K562 (cell line): ENCODE data around the gene NRP2. TPM values are rescaled to one million over a fixed set of nuclear protein-coding genes. Genes with fewer than 3 reads are reported as not detected.

Source experiments
- ATAC-seq: fragments of 200-7000 bp; cut with Tn5 transposase; 3 replicates; pipeline ENCODE4 v1.9.1; 2020; ENCODE audit warnings: moderate library complexity
- BruUV-seq: library from RNA; stranded (reverse); fragments of 400-500 nt; replicated peaks from 2 replicates; lab custom pipeline; 2021; lab: Mats Ljungman, UMichigan
- CTCF ChIA-PET: fragments of 300-600 bp; formaldehyde crosslinking; extraction: SDS; loops from one replicate; lab custom pipeline; 2021; ENCODE audit warnings: low intra/inter-chr PET ratio; lab: Yijun Ruan, JAX
- POLR2A ChIA-PET: fragments of 300-600, 350-650 bp; sonication (Branson Sonifier 250); formaldehyde crosslinking; extraction: SDS; loops from one replicate; lab custom pipeline; 2021; ENCODE audit warnings: antibody characterized with exemption, inconsistent platforms; lab: Yijun Ruan, JAX
- DNase-seq, 4 experiments: peaks; one replicate each; pipeline versions ENCODE4 v3.0.0 to v3.0.0-alpha.2; 2011 to 2018; ENCODE audit warnings: low spot score in 3 of 4, mixed read lengths in 3 of 4; ENCODE audit errors: extremely low read depth in 1 of 4
- FAIRE-seq: peaks from 2 replicates; lab custom pipeline; 2011; peaks lifted over from hg19 to GRCh38; lab: Jason Lieb, UNC
- H2AFZ ChIP-seq: 2 replicates; pipeline ENCODE4 v1.6.0; 2011; ENCODE audit warnings: low read depth, low read length, control low read depth, inconsistent platforms
- H3K27ac ChIP-seq: fragments of 200-600 bp; 3 replicates; pipeline ENCODE4 v1.8.0; 2011; ENCODE audit warnings: low read depth, mild to moderate bottlenecking, control low read depth, inconsistent platforms, low read length, moderate library complexity, mixed read lengths; ENCODE audit errors: extremely low read depth
- H3K27me3 ChIP-seq, 2 experiments: fragments of 300-600 bp in 1 of 2; 2 replicates in 1 of 2; 3 replicates in 1 of 2; pipeline versions ENCODE4 v1.6.0 to v1.8.0; 2011; ENCODE audit warnings: inconsistent platforms in 2 of 2, low read length in 2 of 2, mild to moderate bottlenecking in 1 of 2, mixed read lengths in 1 of 2, moderate library complexity in 1 of 2; ENCODE audit not compliant: control insufficient read depth in 2 of 2, insufficient read depth in 2 of 2
- H3K36me3 ChIP-seq: fragments of 300-600 bp; 3 replicates; pipeline ENCODE4 v1.8.0; 2011; ENCODE audit warnings: mild to moderate bottlenecking, low read length, inconsistent platforms; ENCODE audit not compliant: control insufficient read depth, insufficient read depth
- H3K4me1 ChIP-seq, 2 experiments: fragments of 200-600 bp in 1 of 2; replicated peaks in 1 of 2; 2 replicates in 1 of 2; 3 replicates in 1 of 2; pipeline versions ENCODE4 v1.5.1 to v1.8.0; 2011; ENCODE audit warnings: inconsistent platforms in 2 of 2, low read length in 2 of 2, mild to moderate bottlenecking in 1 of 2, mixed read lengths in 1 of 2, moderate library complexity in 1 of 2; ENCODE audit not compliant: control insufficient read depth in 2 of 2, insufficient read depth in 2 of 2
- H3K4me2 ChIP-seq: 2 replicates; pipeline ENCODE4 v1.6.1; 2011; ENCODE audit warnings: low read length, control low read depth, inconsistent platforms, mixed read lengths; ENCODE audit not compliant: insufficient read depth
- H3K4me3 ChIP-seq: fragments of 200-600 bp; sonication (generic), shearing (Covaris generic); 2 replicates; pipeline ENCODE4 v1.5.1; 2016; ENCODE audit warnings: control low read depth, inconsistent platforms
- H3K79me2 ChIP-seq: fragments of 200-600 bp; 3 replicates; pipeline ENCODE4 v1.8.0; 2011; ENCODE audit warnings: low read length, inconsistent platforms; ENCODE audit not compliant: control insufficient read depth, insufficient read depth
- H3K9ac ChIP-seq, 2 experiments: 2 replicates each; pipeline versions ENCODE4 v1.6.0 to v1.6.1; 2011; ENCODE audit warnings: low read depth in 2 of 2, low read length in 2 of 2, control low read depth in 1 of 2, inconsistent platforms in 1 of 2, mild to moderate bottlenecking in 1 of 2, mixed read lengths in 1 of 2; ENCODE audit not compliant: insufficient read depth in 1 of 2
- H3K9me1 ChIP-seq: one replicate; pipeline ENCODE4 v1.6.0; 2011; ENCODE audit warnings: inconsistent platforms, mild to moderate bottlenecking, low read length, moderate library complexity; ENCODE audit not compliant: control insufficient read depth, insufficient read depth
- H3K9me3 ChIP-seq: replicated peaks from 2 replicates; pipeline ENCODE4 v1.5.1; 2011; ENCODE audit warnings: low read depth, low read length, inconsistent platforms; ENCODE audit not compliant: control insufficient read depth, insufficient read depth
- H4K20me1 ChIP-seq: replicated peaks from 2 replicates; pipeline ENCODE4 v1.6.1; 2011; ENCODE audit warnings: low read length, inconsistent platforms, mixed read lengths; ENCODE audit not compliant: control insufficient read depth, insufficient read depth
- GTF2A2 ChIP-seq: IDR thresholded peaks from 2 replicates; pipeline ENCODE4 v1.6.1; 2016; ENCODE audit warnings: mild to moderate bottlenecking, missing genetic modification characterization, missing compliant biosample characterization
- HDGF ChIP-seq: fragments of 450-650 bp; IDR thresholded peaks from 2 replicates; pipeline ENCODE4 v1.6.1; 2016
- PRMT5 ChIP-seq: sonication (generic); formaldehyde crosslinking; IDR thresholded peaks from 2 replicates; pipeline ENCODE4 v1.5.0; 2020; ENCODE audit warnings: missing genetic modification reagents
- SMARCB1 ChIP-seq: IDR thresholded peaks from 2 replicates; pipeline ENCODE4 v1.6.1; 2011; ENCODE audit warnings: improper control_type of control experiment, low read depth; ENCODE audit not compliant: insufficient read length
- SPI1 ChIP-seq: IDR thresholded peaks from 2 replicates; pipeline ENCODE4 v1.6.1; 2011; ENCODE audit warnings: low read depth, low read length, control low read depth, borderline replicate concordance
- TAF1 ChIP-seq: IDR thresholded peaks from 2 replicates; pipeline ENCODE4 v1.6.1; 2011; ENCODE audit warnings: mild to moderate bottlenecking, low read length, moderate library complexity; ENCODE audit not compliant: insufficient read depth, control insufficient read depth, severe bottlenecking; ENCODE audit errors: extremely low read depth
- TAF7 ChIP-seq: fragments of 450-650 bp; IDR thresholded peaks from 2 replicates; pipeline ENCODE4 v1.6.1; 2016; ENCODE audit warnings: missing genetic modification characterization, missing compliant biosample characterization
- WGBS: fragments of 100-300 bp; shearing (Covaris generic); methylation state at CpG from one replicate; pipeline ENCODE4 v1.1.6; 2016; ENCODE audit warnings: low coverage, mixed read lengths; ENCODE audit not compliant: insufficient coverage; ENCODE audit errors: missing lambda C conversion rate; 5-methylcytosine and 5-hydroxymethylcytosine counted together
- in situ Hi-C: fragments of 300-500 bp; cut with MboI; formaldehyde crosslinking; loops from 4 replicates; pipeline ENCODE4 v1.15.0; 2018; ENCODE audit warnings: inconsistent platforms, mixed read lengths
- intact Hi-C: fragments of 100-400 bp; cut with micrococcal nuclease; formaldehyde crosslinking; loops from 2 replicates; pipeline ENCODE4 v1.14.2; 2022
- polyA plus RNA-seq, 8 experiments: library from polyadenylated mRNA; depleted of rRNA in 4 of 8; stranded (reverse) in 5 of 8; unstranded in 3 of 8; fragments of >200 nt; fragmentation: Nextera tagmentation in 2 of 8; fragmentation: Illumina TruSeq in 1 of 8; extraction: Ambion mirVana in 2 of 8; extraction: Trizol in 1 of 8; gene quantifications; 2 replicates each; pipeline versions ENCODE4 v1.2.1 to v1.2.3, GENCODE V29; 2011 to 2014; ENCODE audit warnings: inconsistent platforms in 1 of 8, missing spikeins in 1 of 8
- total RNA-seq, 7 experiments: library from RNA; depleted of rRNA in 6 of 7; stranded (reverse); fragments of >200 nt in 6 of 7; fragmentation: Illumina TruSeq in 2 of 7; extraction: Trizol in 2 of 7; gene quantifications; 2 replicates each; pipeline versions ENCODE4 v1.2.1 to v1.2.3, GENCODE V29; 2011 to 2021; ENCODE audit warnings: low replicate concordance in 1 of 7
- TF ChIP-seq, protein P1 (sequence below), 2 experiments: IDR thresholded peaks; 2 replicates each; pipeline ENCODE4 v1.6.1; 2012; ENCODE audit warnings: improper control_type of control experiment in 2 of 2, low read depth in 2 of 2, low read length in 2 of 2, borderline replicate concordance in 1 of 2
- TF ChIP-seq, protein P2 (sequence below): fragments of 250-450 bp; sonication (Bioruptor Pico); IDR thresholded peaks from 2 replicates; pipeline ENCODE4 v1.8.0; 2021; ENCODE audit warnings: moderate library complexity, mild to moderate bottlenecking, inconsistent platforms

Gene NRP2
- total and polyA plus RNA-seq, 9 of the 15 experiments (the other 6 are each of a cell fraction or from before 2014, with no cell fraction given), result 0.05 to 0.31 (median 0.15) TPM; not detected in 5

DNA sequence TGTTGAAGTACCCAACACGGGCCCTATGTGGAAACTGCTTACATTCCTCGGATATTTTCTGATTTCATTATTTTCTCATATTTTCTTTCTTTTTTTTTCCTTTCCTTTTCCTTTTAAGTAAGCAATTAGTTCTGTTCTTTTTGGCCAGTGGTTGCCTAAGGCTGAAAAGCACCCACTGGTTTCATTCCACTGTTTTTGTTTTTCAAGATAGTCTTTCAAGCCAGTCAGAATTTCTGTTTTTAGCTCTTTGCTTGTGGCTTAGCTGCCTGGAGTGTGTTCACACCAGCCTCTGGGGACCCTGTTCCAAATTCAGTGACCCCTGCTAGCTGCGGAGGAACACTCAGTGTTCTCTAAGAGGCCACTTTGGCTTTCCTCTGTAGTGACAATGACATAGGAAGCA is 73.6 kb downstream of the NRP2 start:
- ChIA-PET CTCF (no interaction called here), POLR2A (interaction anchor here (0.6 kb wide), 1 partner anchor 12 kb away, joined by 4 read pairs; no protein-coding TSS in a partner anchor)
- H3K4me3 ChIP-seq, result no peak overlapping the region
- H3K9ac ChIP-seq, result no peak overlapping the region
- no peaks in the 10 kb centered on the region for H3K36me3 ChIP-seq
- no peak for DNase-seq
- peaks cover 0 to 21% of the 10 kb centered on the region in 2 experiments; a peak in 4 of 5 replicates for H3K27me3 ChIP-seq
- intact Hi-C loops, result no loop called here
- no peak overlapping the region for H2AFZ ChIP-seq
- 0% methylated on average over 3 of the region's 3 CpGs for WGBS
- in situ Hi-C loops, result no loop called here
- no peaks in the 10 kb centered on the region for H4K20me1 ChIP-seq
- no peak overlapping the region for H3K27ac ChIP-seq
- H3K9me1 ChIP-seq, result no peaks in the 10 kb centered on the region
- no peak overlapping the region for H3K4me2 ChIP-seq
- TF ChIP-seq TAF1, result no peak
- TF ChIP-seq TAF7, result no peak
- TF ChIP-seq GTF2A2 (tag), result no peak
- TF ChIP-seq, all 486 proteins: peak for 0
- no TSS peak for BruUV-seq
- Histone ChIP-seq H3K9me3 (no peaks in the 10 kb centered on the region), H3K4me1 (no peaks in the 10 kb centered on the region), H3K79me2 (no peaks in the 10 kb centered on the region)
- ATAC-seq, result no peak
- FAIRE-seq, result no peak

DNA sequence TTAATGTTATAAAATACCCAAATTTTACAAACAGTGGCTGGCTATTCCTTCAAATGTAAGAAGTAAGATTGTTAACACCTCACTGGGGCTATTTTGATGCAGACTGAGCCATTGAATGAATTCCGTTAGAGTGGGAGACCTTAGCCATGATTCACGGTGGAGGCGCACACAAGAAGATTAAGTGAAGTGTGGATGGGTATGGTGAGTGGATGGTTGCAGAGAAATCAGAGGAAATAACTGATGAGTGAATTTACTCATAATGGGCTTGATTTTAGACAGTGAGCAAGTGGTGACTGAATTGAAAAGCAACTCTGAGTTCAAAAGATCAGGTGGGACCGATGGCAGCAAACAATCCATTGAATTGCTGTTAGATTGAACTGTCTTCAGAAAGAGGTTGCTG is 75.0 kb downstream of the NRP2 start:
- ATAC-seq (no peak), DNase-seq (no peak), FAIRE-seq (no peak)
- Histone ChIP-seq H3K9me1 (no peaks in the 10 kb centered on the region), H3K4me3 (no peak overlapping the region), H3K36me3 (no peaks in the 10 kb centered on the region), H3K4me1 (no peaks in the 10 kb centered on the region), H3K27me3 (peaks cover 0 to 16% of the 10 kb centered on the region in 2 experiments; a peak in 3 of 5 replicates), H3K9me3 (no peaks in the 10 kb centered on the region), H4K20me1 (no peaks in the 10 kb centered on the region), H3K79me2 (no peaks in the 10 kb centered on the region), H3K9ac (no peak overlapping the region), H3K4me2 (no peak overlapping the region), H3K27ac (no peak overlapping the region), H2AFZ (no peak overlapping the region)
- 2% methylated on average over 4 of the region's 4 CpGs for WGBS
- ChIA-PET CTCF (no interaction called here), POLR2A (no interaction called here)
- in situ Hi-C loops (no loop called here), intact Hi-C loops (no loop called here)
- BruUV-seq, result no TSS peak
- TF ChIP-seq HDGF (no peak), PRMT5 (no peak), SMARCB1 (no peak), SPI1 (no peak)
- TF ChIP-seq, protein P1, sequence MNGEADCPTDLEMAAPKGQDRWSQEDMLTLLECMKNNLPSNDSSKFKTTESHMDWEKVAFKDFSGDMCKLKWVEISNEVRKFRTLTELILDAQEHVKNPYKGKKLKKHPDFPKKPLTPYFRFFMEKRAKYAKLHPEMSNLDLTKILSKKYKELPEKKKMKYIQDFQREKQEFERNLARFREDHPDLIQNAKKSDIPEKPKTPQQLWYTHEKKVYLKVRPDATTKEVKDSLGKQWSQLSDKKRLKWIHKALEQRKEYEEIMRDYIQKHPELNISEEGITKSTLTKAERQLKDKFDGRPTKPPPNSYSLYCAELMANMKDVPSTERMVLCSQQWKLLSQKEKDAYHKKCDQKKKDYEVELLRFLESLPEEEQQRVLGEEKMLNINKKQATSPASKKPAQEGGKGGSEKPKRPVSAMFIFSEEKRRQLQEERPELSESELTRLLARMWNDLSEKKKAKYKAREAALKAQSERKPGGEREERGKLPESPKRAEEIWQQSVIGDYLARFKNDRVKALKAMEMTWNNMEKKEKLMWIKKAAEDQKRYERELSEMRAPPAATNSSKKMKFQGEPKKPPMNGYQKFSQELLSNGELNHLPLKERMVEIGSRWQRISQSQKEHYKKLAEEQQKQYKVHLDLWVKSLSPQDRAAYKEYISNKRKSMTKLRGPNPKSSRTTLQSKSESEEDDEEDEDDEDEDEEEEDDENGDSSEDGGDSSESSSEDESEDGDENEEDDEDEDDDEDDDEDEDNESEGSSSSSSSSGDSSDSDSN (IDR thresholded peaks at IDR 0.05; ENCODE audit: borderline replicate concordance in 1 of 2, low read depth in 2 of 2, low read length in 2 of 2), result no peak
- TF ChIP-seq, protein P2, sequence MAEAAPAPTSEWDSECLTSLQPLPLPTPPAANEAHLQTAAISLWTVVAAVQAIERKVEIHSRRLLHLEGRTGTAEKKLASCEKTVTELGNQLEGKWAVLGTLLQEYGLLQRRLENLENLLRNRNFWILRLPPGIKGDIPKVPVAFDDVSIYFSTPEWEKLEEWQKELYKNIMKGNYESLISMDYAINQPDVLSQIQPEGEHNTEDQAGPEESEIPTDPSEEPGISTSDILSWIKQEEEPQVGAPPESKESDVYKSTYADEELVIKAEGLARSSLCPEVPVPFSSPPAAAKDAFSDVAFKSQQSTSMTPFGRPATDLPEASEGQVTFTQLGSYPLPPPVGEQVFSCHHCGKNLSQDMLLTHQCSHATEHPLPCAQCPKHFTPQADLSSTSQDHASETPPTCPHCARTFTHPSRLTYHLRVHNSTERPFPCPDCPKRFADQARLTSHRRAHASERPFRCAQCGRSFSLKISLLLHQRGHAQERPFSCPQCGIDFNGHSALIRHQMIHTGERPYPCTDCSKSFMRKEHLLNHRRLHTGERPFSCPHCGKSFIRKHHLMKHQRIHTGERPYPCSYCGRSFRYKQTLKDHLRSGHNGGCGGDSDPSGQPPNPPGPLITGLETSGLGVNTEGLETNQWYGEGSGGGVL (CRISPR knock-in tag), result no peak
